Nephron progenitor cell (in vitro differentiated cells): ENCODE data around the gene GABPB1.

Experiments used
- DNase-seq: peaks from one replicate; pipeline ENCODE4 v3.0.0; 2021
- H3K27ac Mint-ChIP-seq: 2 replicates; pipeline ENCODE4 v1.8.0; 2021; ENCODE audit warnings: mild to moderate bottlenecking, moderate library complexity, mixed read lengths
- H3K27me3 Mint-ChIP-seq: 2 replicates; pipeline ENCODE4 v1.8.0; 2021; ENCODE audit warnings: mild to moderate bottlenecking, low read depth, mixed read lengths; ENCODE audit not compliant: poor library complexity
- H3K36me3 Mint-ChIP-seq: 2 replicates; pipeline ENCODE4 v1.8.0; 2021; ENCODE audit warnings: low read depth, mixed read lengths
- H3K4me1 Mint-ChIP-seq: 2 replicates; pipeline ENCODE4 v1.8.0; 2021; ENCODE audit warnings: mixed read lengths
- H3K4me3 Mint-ChIP-seq: 2 replicates; pipeline ENCODE4 v1.8.0; 2021; ENCODE audit warnings: mild to moderate bottlenecking, moderate library complexity, mixed read lengths
- H3K9me3 Mint-ChIP-seq: 2 replicates; pipeline ENCODE4 v1.8.0; 2021; ENCODE audit warnings: mild to moderate bottlenecking, moderate library complexity, mixed read lengths
- CTCF ChIP-seq: fragments of 200-600 bp; sonication (generic); IDR thresholded peaks from 2 replicates; pipeline ENCODE4 v1.5.0; 2021; ENCODE audit warnings: antibody characterized with exemption

The GABPB1 gene

GRCh38 chr15:50233192-50233736 lies 121.7 kb downstream of the GABPB1 start:
- TF ChIP-seq CTCF: no peak
- Mint-ChIP-seq H3K27me3 (no peaks in the 10 kb centered on the region), H3K27ac (no peak overlapping the region), H3K9me3 (no peaks in the 10 kb centered on the region), H3K4me1 (no peaks in the 10 kb centered on the region), H3K36me3 (no peaks in the 10 kb centered on the region), H3K4me3 (no peak overlapping the region)
- no peak for DNase-seq

GRCh38 chr15:50232791-50233190 lies 122.2 kb downstream of the GABPB1 start:
- H3K27ac Mint-ChIP-seq: no peak overlapping the region
- H3K4me3 Mint-ChIP-seq: no peak overlapping the region
- no peaks in the 10 kb centered on the region for H3K27me3 Mint-ChIP-seq

GRCh38 chr15:50231761-50232160 lies 123.2 kb downstream of the GABPB1 start:
- no peaks in the 10 kb centered on the region for H3K36me3 Mint-ChIP-seq
- no peak for DNase-seq
- no peak overlapping the region for H3K4me3 Mint-ChIP-seq
- H3K9me3 Mint-ChIP-seq: no peaks in the 10 kb centered on the region
- H3K27ac Mint-ChIP-seq: no peak overlapping the region
- TF ChIP-seq CTCF: no peak
- H3K4me1 Mint-ChIP-seq: no peaks in the 10 kb centered on the region
- no peaks in the 10 kb centered on the region for H3K27me3 Mint-ChIP-seq

More at GRCh38 chr15:50232791-50233190, 122.2 kb downstream of the GABPB1 start:
- Mint-ChIP-seq H3K36me3 (no peaks in the 10 kb centered on the region), H3K4me1 (no peaks in the 10 kb centered on the region), H3K9me3 (no peaks in the 10 kb centered on the region)
- TF ChIP-seq CTCF: no peak
- DNase-seq: no peak

GRCh38 chr15:50229336-50229735 lies 125.7 kb downstream of the GABPB1 start:
- H3K27me3 Mint-ChIP-seq: no peaks in the 10 kb centered on the region
- no peaks in the 10 kb centered on the region for H3K9me3 Mint-ChIP-seq
- no peak for TF ChIP-seq CTCF
- no peaks in the 10 kb centered on the region for H3K4me1 Mint-ChIP-seq
- H3K36me3 Mint-ChIP-seq: no peaks in the 10 kb centered on the region
- no peak overlapping the region for H3K4me3 Mint-ChIP-seq
- H3K27ac Mint-ChIP-seq: no peak overlapping the region
- DNase-seq: no peak

GRCh38 chr15:50228866-50229265 lies 126.1 kb downstream of the GABPB1 start:
- Mint-ChIP-seq H3K36me3 (no peaks in the 10 kb centered on the region), H3K27me3 (no peaks in the 10 kb centered on the region)

More at GRCh38 chr15:50228866-50229265, 126.1 kb downstream of the GABPB1 start:
- Mint-ChIP-seq H3K9me3 (no peaks in the 10 kb centered on the region), H3K27ac (no peak overlapping the region), H3K4me1 (no peaks in the 10 kb centered on the region), H3K4me3 (no peak overlapping the region)
- TF ChIP-seq CTCF: no peak
- no peak for DNase-seq
